T1000 (cell line): ENCODE measurements around the gene F9.

ENCODE experiments used
- DNase-seq: peaks from one replicate; lab custom pipeline; 2025; ENCODE audit warnings: mixed read lengths; lab: John Stamatoyannopoulos, UW

Gene F9

GRCh38 chrX:139600105-139600504, 69.6 kb downstream of the F9 start:
- no peak for DNase-seq
